WI38 (cell line): ENCODE measurements around the gene HK1.

Experiments
- H3K4me3 ChIP-seq: 2 replicates; pipeline ENCODE4 v1.5.1; 2011; ENCODE audit warnings: low read depth, mild to moderate bottlenecking, control low read depth, low read length
- TF ChIP-seq, protein P1 (sequence below): IDR thresholded peaks from 2 replicates; pipeline ENCODE4 v1.5.1; 2012; ENCODE audit warnings: low read depth, mild to moderate bottlenecking, control low read depth, low read length

The HK1 gene

DNA sequence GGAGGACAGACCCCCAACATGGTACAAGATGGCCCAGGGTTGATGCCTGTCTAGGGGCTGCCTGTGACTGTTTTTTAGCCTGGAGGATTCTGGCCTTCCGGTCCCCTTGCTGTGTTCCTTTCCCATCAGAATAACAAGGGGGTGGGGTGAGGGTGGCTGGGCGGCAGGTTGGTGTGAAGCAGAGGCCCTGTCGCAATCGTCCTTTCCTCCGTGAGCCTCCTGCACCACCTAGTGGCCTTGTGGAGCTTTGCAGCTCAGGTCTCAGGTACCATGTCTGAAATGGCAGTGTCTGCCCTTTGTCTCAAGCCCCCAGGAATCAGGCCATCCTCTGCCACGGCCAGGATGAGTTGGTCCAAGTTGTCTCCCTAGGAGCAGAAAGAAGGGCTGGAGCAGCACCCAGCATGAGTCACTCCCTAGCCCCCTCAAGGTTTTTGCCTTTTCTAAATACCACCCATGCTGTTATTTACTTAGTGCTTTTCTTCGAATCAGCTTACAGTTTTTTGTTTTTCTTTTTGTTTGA is 114.2 kb downstream of the HK1 start:
- no peak overlapping the region for H3K4me3 ChIP-seq
- TF ChIP-seq, protein P1, sequence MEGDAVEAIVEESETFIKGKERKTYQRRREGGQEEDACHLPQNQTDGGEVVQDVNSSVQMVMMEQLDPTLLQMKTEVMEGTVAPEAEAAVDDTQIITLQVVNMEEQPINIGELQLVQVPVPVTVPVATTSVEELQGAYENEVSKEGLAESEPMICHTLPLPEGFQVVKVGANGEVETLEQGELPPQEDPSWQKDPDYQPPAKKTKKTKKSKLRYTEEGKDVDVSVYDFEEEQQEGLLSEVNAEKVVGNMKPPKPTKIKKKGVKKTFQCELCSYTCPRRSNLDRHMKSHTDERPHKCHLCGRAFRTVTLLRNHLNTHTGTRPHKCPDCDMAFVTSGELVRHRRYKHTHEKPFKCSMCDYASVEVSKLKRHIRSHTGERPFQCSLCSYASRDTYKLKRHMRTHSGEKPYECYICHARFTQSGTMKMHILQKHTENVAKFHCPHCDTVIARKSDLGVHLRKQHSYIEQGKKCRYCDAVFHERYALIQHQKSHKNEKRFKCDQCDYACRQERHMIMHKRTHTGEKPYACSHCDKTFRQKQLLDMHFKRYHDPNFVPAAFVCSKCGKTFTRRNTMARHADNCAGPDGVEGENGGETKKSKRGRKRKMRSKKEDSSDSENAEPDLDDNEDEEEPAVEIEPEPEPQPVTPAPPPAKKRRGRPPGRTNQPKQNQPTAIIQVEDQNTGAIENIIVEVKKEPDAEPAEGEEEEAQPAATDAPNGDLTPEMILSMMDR: peak; percentile 96

GRCh38 chr10:69394020-69394419 is 115.7 kb downstream of the HK1 start:
- no peak overlapping the region for H3K4me3 ChIP-seq

DNA sequence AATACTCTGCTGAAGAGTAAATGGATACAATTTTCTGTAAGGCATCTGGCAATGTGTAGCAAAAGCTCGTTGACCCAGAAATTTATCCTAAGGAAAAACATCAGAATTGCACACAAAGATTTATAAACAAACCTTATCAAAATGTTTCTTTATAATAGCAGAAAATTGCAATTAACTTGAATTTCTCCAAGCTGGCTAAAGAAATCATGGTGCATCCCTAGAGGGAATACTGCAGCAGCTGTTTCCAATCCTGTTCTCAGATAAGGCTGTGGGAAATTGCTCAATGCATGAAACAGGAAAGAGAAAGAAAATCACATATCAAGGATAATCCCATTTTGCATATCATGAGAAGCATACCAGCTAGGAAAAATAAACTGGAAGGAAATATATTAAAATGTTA is 119.7 kb downstream of the HK1 start:
- H3K4me3 ChIP-seq: no peak overlapping the region
- TF ChIP-seq, protein P1: no peak

More at GRCh38 chr10:69394020-69394419, 115.7 kb downstream of the HK1 start:
- TF ChIP-seq, protein P1: no peak

GRCh38 chr10:69398466-69398865 is 120.2 kb downstream of the HK1 start:
- H3K4me3 ChIP-seq: no peak overlapping the region
- TF ChIP-seq, protein P1: no peak

DNA sequence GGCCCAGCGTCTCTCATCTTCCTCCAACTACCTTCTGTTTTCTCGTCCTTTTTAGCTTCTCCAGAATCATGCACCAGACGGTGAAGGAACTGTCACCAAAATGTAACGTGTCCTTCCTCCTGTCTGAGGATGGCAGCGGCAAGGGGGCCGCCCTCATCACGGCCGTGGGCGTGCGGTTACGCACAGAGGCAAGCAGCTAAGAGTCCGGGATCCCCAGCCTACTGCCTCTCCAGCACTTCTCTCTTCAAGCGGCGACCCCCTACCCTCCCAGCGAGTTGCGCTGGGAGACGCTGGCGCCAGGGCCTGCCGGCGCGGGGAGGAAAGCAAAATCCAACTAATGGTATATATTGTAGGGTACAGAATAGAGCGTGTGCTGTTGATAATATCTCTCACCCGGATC is 122.6 kb downstream of the HK1 start:
- H3K4me3 ChIP-seq: no peak overlapping the region

DNA sequence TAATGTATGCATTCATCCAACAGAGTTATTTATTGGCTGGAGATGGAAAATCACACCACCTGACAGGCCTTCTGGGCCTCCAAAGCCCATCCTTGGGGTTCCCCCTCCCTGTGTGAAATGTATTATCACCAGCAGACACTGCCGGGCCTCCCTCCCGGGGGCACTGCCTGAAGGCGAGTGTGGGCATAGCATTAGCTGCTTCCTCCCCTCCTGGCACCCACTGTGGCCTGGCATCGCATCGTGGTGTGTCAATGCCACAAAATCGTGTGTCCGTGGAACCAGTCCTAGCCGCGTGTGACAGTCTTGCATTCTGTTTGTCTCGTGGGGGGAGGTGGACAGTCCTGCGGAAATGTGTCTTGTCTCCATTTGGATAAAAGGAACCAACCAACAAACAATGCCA is 123.1 kb downstream of the HK1 start:
- TF ChIP-seq, protein P1: no peak
- H3K4me3 ChIP-seq: no peak overlapping the region

More for the DNA sequence above, 122.6 kb downstream of the HK1 start:
- TF ChIP-seq, protein P1: no peak

GRCh38 chr10:69402386-69402785 is 124.1 kb downstream of the HK1 start:
- no peak overlapping the region for H3K4me3 ChIP-seq
- TF ChIP-seq, protein P1: no peak
